Inflammatory macrophage treated with lipopolysaccharide for 4 hours (primary cell): Measurements from ENCODE around the gene SH2D5.
A peak's percentile ranks its signal among the peaks of the same experiment; 100 is the strongest.
"Not testable (repeated sequence)": the region's sequence is repeated elsewhere in the genome, so short reads cannot be mapped to it uniquely, and the experiment has no call there.

Experiments
- DNase-seq: peaks from one replicate; pipeline ENCODE4 v3.0.0-alpha.2; 2020

The SH2D5 gene

GRCh38 chr1:20727746-20728316 lies 4.7 kb downstream of the SH2D5 start:
- no peak for DNase-seq

GRCh38 chr1:20726932-20727745 lies 5.4 kb downstream of the SH2D5 start:
- DNase-seq: no peak

DNA sequence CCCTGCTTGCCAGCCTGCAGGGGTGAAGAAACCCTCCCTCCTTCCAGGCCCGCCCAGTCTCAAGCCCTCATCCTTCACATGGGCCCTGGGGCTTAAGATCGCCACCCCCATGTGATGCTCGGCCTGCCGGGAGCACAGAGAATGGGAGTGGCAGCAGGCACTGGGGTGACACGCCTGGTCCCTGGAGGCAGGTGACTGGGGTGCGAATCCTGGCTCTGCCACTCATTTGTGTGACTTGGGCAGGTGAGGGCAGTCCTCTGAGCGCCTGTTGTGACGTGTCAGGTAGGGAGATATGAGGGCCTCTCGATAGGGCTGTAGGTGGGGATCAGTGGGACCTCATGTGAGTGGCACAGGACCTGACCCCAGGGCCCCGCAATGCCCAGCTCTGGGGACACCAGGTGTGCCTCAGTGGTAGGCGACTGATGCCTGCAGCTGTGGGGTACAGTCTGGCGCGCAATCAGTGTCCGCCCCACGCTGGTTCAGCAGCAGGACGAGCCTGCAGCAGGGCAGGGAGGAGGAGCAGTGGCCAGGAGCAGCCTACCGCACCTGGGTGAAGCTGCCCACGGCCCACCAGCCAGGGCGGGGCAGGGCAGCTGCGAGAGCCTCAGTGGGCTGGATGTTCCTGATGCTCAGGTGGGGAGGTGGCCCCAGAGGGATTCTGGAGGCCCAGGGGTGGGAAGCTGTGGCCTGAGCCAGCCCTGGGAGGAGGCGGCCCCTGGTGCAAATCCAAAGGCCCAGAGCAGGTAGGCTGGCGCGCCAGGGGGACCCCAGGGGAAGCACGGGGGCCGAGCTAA lies 6.2 kb downstream of the SH2D5 start:
- no peak for DNase-seq

DNA sequence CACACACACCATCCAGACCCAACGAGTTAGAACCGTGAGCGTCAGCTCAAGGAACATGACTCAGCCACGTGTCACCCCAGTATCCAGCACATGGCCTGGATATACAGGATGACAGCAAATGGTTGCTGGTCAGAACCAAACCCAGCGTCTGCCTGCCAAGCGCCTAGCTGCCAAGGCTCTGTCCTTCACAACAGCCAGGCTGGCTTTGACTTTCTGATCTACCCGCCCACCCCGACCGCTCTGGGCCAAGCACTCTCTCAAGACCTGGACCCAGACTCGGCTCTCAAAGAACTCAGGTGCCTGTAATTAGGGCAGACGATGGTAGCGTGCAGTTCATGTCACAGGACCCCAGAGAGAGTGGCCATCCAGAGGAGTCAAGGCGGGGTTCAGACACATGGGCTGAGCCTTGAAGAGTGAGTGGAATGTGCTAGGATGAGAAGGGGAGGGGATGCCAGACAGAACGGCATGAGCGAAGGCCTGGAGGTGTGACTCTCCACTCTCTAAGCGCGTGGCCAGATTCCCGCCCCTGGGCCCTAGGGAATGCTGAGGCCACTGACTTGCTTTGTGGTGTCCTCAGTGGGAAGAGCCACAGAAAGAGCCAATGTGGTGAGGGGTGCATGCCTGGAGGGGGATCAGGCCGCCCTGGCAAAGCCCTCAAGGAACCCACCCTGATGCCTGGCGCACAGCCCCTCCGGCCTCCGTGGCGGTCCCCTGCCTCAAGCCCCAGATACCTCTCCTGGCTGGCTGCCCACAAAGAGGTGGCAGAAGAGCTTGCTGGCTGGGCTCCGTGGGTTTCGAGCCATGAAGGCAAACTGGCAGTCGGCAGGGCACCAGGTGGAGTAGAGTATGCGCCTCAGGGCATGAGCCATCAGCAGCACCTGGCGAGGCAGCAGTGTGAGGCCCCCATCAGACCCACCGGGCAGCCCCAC lies 7.0 kb downstream of the SH2D5 start:
- no peak for DNase-seq

DNA sequence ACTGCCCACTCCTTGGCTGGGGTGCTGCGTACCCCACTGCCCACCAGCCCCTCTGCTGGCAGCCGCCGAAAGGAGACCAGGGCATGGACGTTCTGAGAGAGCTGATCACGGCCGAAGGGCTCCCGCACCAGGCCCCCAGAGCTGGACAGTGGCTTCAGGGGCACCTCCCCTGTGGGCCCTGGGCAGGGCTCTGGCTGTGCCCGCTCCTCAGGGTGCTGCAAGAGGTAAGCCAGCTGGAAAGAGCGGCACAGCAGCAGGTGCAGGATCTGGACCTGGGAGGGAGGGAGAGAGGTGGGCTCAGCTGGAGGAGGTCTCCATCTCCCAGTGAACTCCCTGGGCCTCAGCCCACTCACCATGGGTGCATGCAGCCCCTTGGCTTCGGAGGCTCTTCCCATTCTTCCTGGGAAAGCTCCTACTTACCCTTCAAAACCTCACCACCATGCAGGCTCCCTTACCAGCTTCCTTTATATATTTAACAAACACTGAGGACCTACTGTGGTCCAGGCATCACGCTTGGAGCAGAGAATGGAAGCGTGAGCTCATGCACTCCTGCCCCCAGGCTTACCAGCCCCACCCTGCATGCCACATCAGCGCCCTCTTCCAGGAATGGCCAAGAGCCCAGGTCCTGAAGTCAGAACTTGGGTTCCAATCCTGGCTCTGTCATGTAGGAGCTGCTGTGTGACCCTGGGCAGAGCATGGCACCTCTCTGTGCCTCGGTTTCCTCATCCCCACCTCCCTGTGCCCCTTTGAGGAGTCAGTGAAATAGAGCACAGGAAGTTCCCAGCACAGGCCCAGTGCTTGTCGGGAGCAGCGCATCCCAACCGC lies 7.9 kb downstream of the SH2D5 start:
- DNase-seq: no peak

GRCh38 chr1:20723537-20724363 lies 8.8 kb downstream of the SH2D5 start:
- DNase-seq: no peak

- DNase-seq: no peak
These were observed 9.4 kb downstream of the SH2D5 start for GRCh38 chr1:20723159-20723536.

- DNase-seq: no peak
These were observed 11.1 kb downstream of the SH2D5 start for GRCh38 chr1:20721117-20722061.

GRCh38 chr1:20720631-20721091 lies 11.8 kb downstream of the SH2D5 start:
- DNase-seq: no peak

DNA sequence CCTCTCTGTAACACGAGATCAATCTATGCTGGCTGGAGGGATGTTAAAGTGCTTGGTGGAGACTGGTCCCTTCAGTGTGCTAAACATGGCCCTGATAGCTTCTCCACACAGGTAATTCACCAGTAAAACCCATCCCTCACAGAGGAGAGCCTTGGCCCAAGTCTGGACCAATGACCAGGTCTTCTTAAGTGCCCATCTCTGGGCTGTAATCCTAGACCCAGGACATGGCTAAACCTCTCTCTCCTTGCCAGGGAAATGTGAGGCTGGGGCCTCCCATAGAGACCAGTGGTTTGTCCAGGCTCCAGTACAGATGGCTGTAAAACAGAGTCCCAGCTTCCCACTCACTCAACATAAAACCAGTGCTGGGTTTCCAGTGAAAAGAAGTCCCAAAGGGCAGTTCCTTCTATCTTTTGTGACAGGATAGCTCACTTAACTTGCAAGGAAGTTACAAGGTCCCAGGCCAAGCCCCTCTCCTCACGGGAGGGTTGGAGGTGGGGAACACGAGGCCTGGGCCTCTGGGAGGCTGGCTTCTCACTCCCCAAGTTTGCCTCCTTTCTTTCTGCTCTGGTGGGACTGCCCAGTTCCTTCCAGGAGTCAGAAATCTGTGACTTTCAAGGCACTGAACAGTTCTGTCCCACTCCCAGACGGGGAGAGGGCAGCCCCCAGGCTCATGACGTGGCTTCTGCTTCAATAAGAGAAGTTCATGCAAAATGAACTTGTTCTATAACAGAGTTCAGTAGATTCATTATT lies 12.5 kb downstream of the SH2D5 start:
- DNase-seq: no peak

DNA sequence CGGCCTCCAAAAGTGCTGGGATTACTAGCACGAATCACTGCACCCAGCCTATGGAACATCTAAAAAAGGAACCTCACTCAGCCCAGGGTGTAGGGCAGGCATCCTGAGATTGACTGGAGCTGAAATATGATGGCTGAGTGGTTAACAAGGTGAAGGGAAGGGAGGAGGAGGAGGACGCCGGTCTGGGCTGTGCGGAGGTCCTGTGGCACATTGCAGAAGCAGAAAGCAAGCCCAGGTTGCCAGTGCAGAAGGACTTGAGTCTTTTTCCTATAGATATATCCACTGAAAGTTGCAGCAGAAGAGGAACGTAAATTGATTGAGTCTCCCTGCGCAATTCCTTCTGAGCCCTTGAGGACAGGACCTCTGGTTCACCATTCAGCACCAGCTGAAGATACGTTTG lies 13.2 kb downstream of the SH2D5 start:
- no peak for DNase-seq

- DNase-seq: not testable (repeated sequence)
These were observed 14.1 kb downstream of the SH2D5 start for GRCh38 chr1:20718343-20718882.

- peak; percentile 79 for DNase-seq
These were observed 14.8 kb downstream of the SH2D5 start, which contains the start of gene KIF17 for GRCh38 chr1:20717452-20718342. KIF17 (minus strand) TSS chr1:20718007; CDS start chr1:20717706, 301 bp downstream.

GRCh38 chr1:20716232-20716631 lies 16.3 kb downstream of the SH2D5 start:
- DNase-seq: no peak

DNA sequence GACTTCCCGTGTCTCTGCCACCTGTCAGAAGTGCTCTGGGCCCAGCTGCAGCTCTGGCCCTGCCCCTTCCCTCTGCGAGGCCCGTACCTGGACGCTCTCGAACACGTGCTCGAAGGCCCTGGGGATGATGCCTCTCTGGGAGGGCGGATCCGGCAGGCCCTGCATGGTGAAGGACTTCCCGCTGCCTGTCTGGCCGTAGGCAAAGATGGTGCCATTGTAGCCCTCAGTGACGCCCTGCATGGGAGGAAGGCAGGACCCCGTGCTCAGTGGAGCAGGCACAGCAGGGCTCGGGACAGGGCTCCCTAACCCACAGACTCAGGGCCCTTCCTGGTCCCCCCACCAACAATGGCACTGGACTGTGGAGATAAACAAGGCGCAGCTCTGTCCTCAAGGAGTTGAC lies 17.1 kb downstream of the SH2D5 start:
- DNase-seq: no peak

DNA sequence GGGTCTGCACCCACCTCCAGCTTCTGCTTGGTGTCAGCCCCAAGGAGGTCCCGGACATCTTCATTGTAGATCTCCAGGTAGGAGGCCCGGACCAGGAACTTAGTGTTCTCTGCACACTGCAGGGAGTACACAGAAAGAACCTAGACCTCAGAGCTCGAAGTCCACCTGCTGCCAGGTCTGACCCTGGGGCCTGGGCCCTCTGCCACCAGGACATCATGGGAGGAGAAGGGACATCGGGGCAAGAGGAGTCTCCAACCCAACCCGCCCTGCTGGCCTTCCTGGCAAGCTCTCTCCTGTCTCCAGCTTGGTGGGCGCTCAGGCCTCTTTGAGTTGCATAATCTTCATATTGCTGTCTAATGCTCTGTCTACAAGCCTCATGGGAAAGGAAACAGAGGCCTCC lies 19.1 kb downstream of the SH2D5 start:
- DNase-seq: no peak

GRCh38 chr1:20712215-20712577 lies 20.3 kb downstream of the SH2D5 start:
- no peak for DNase-seq
